DND-41 (cell line): ENCODE measurements around the gene HSPBP1.

Source experiments
- EZH2 ChIP-seq: IDR thresholded peaks from 3 replicates; pipeline ENCODE4 v1.6.1; 2012; ENCODE audit warnings: borderline replicate concordance, low read depth, mild to moderate bottlenecking, moderate library complexity, low read length, inconsistent platforms; ENCODE audit not compliant: severe bottlenecking
- TF ChIP-seq, protein P1 (sequence below): IDR thresholded peaks from 2 replicates; pipeline ENCODE4 v1.5.1; 2012; ENCODE audit warnings: borderline replicate concordance, low read length, moderate library complexity, mild to moderate bottlenecking; ENCODE audit not compliant: poor library complexity, severe bottlenecking; ENCODE audit errors: extremely low read depth

DNA sequence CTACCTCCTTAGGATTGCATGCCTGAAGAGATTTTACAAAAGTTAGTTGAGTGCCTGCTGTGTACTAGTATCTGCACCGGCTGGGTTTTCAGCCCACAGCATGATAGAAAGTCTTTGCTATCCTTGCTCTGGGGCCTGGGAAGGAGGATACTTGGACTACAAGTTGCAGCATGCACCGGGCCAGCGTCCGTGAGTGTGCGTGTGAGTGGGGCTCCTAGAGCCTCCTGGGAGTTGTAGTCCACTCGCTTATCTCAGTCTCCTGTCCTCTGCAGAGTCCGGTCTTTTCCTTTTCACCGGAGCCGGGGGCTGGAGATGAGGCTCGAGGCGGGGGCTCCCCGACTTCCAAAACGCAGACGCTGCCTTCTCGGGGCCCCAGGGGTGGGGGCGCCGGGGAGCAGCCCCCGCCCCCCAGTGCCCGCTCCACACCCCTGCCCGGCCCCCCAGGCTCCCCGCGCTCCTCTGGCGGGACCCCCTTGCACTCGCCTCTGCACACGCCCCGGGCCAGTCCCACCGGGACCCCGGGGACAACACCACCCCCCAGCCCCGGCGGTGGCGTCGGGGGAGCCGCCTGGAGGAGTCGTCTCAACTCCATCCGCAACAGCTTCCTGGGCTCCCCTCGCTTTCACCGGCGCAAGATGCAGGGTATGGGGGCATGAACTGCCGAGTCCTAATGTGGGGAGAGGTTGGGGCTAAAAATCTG, 24.5 kb upstream of the HSPBP1 start:
- TF ChIP-seq, protein P1, sequence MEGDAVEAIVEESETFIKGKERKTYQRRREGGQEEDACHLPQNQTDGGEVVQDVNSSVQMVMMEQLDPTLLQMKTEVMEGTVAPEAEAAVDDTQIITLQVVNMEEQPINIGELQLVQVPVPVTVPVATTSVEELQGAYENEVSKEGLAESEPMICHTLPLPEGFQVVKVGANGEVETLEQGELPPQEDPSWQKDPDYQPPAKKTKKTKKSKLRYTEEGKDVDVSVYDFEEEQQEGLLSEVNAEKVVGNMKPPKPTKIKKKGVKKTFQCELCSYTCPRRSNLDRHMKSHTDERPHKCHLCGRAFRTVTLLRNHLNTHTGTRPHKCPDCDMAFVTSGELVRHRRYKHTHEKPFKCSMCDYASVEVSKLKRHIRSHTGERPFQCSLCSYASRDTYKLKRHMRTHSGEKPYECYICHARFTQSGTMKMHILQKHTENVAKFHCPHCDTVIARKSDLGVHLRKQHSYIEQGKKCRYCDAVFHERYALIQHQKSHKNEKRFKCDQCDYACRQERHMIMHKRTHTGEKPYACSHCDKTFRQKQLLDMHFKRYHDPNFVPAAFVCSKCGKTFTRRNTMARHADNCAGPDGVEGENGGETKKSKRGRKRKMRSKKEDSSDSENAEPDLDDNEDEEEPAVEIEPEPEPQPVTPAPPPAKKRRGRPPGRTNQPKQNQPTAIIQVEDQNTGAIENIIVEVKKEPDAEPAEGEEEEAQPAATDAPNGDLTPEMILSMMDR: no peak
- TF ChIP-seq EZH2: no peak
